HFFc6 (cell line): ENCODE results near the gene ZBTB16. TPM values are rescaled to one million over a fixed set of nuclear protein-coding genes. Genes with fewer than 3 reads are reported as not detected.
A peak's percentile ranks its signal among the peaks of the same experiment; 100 is the strongest.

ENCODE experiments used
- DNase-seq: peaks from one replicate; pipeline ENCODE4 v3.0.0-alpha.2; 2018
- H3K27ac Mint-ChIP-seq: 2 replicates; pipeline ENCODE4 v1.8.0; 2020; ENCODE audit warnings: mild to moderate bottlenecking, mixed read lengths
- H3K27me3 Mint-ChIP-seq: 2 replicates; pipeline ENCODE4 v1.8.0; 2021; ENCODE audit warnings: mild to moderate bottlenecking, moderate library complexity, mixed read lengths; ENCODE audit not compliant: insufficient read depth
- H3K36me3 Mint-ChIP-seq: 2 replicates; pipeline ENCODE4 v1.8.0; 2021; ENCODE audit warnings: low read depth, mixed read lengths
- H3K4me1 Mint-ChIP-seq: 2 replicates; pipeline ENCODE4 v1.8.0; 2020; ENCODE audit warnings: low read depth, mixed read lengths
- H3K4me3 Mint-ChIP-seq: 2 replicates; pipeline ENCODE4 v1.8.0; 2020; ENCODE audit warnings: mild to moderate bottlenecking, moderate library complexity, mixed read lengths
- H3K9me3 Mint-ChIP-seq: 2 replicates; pipeline ENCODE4 v1.8.0; 2020; ENCODE audit warnings: mild to moderate bottlenecking, mixed read lengths
- CTCF ChIP-seq: fragments of 200-600 bp; sonication (generic); IDR thresholded peaks from 2 replicates; pipeline ENCODE4 v1.5.0; 2021; ENCODE audit warnings: antibody characterized with exemption, mild to moderate bottlenecking
- long read RNA-seq: library from polyadenylated mRNA; unstranded; transcript quantifications from one replicate; pipeline ENCODE4 v2.0.0, GENCODE V29; 2019
- total RNA-seq, 6 experiments: library from RNA; stranded (reverse); fragmentation: NEBNext Ultra II Directional; extraction: Animal tissue kit (Norgen Biotek cat#: 25700); gene quantifications; 2 replicates in 1 of 6; 3 replicates in 5 of 6; pipeline ENCODE4 v1.2.3, GENCODE V29; 2021

Gene ZBTB16
- not detected for total RNA-seq
- long read RNA-seq, result 0 reads

- no peak for DNase-seq
- peak within 1 kb of the TSS; percentile 63 for H3K4me3 Mint-ChIP-seq
- no peaks in the 10 kb centered on the region for H3K36me3 Mint-ChIP-seq
- no peak within 1 kb of the TSS for H3K27ac Mint-ChIP-seq
- H3K27me3 Mint-ChIP-seq, result peaks cover 66% of the 10 kb centered on the region
- TF ChIP-seq CTCF, result no peak
- H3K4me1 Mint-ChIP-seq, result 0 out of 2 replicates have a peak, but pooled peaks cover 4% of the 10 kb centered on the region
- no peaks in the 10 kb centered on the region for H3K9me3 Mint-ChIP-seq
Observed at GRCh38 chr11:114059278-114059983, at the start of gene ZBTB16. TSS of gene ZBTB16 (plus strand) at chr11:114059711. CDS start at chr11:114063301, 3,590 bp downstream.

GRCh38 chr11:114010931-114011330, 48.6 kb upstream of the ZBTB16 start:
- no peak for DNase-seq
- H3K36me3 Mint-ChIP-seq, result no peaks in the 10 kb centered on the region

GRCh38 chr11:114011443-114011842, 48.1 kb upstream of the ZBTB16 start:
- Mint-ChIP-seq H3K36me3 (no peaks in the 10 kb centered on the region), H3K9me3 (no peaks in the 10 kb centered on the region), H3K27me3 (peaks cover 12% of the 10 kb centered on the region), H3K27ac (no peak overlapping the region), H3K4me1 (no peaks in the 10 kb centered on the region), H3K4me3 (no peak overlapping the region)
- DNase-seq, result no peak
- no peak for TF ChIP-seq CTCF

More at GRCh38 chr11:114010931-114011330, 48.6 kb upstream of the ZBTB16 start:
- Mint-ChIP-seq H3K27me3 (peaks cover 12% of the 10 kb centered on the region), H3K27ac (no peak overlapping the region), H3K9me3 (no peaks in the 10 kb centered on the region), H3K4me1 (no peaks in the 10 kb centered on the region), H3K4me3 (no peak overlapping the region)
- no peak for TF ChIP-seq CTCF

GRCh38 chr11:114015117-114015516, 44.4 kb upstream of the ZBTB16 start:
- DNase-seq, result no peak
- H3K4me3 Mint-ChIP-seq, result no peak overlapping the region
- H3K36me3 Mint-ChIP-seq, result no peaks in the 10 kb centered on the region
- no peak for TF ChIP-seq CTCF
- H3K27me3 Mint-ChIP-seq, result peaks cover 12% of the 10 kb centered on the region
- H3K9me3 Mint-ChIP-seq, result no peaks in the 10 kb centered on the region
- peaks cover 9% of the 10 kb centered on the region for H3K4me1 Mint-ChIP-seq
- no peak overlapping the region for H3K27ac Mint-ChIP-seq

- Mint-ChIP-seq H3K4me1 (peaks cover 9% of the 10 kb centered on the region), H3K27me3 (peaks cover 9% of the 10 kb centered on the region), H3K9me3 (no peaks in the 10 kb centered on the region), H3K27ac (no peak overlapping the region), H3K4me3 (no peak overlapping the region), H3K36me3 (no peaks in the 10 kb centered on the region)
- TF ChIP-seq CTCF, result no peak
- no peak for DNase-seq
Observed at GRCh38 chr11:114016986-114017385, 42.5 kb upstream of the ZBTB16 start.
